HG02678 (cell line): ENCODE measurements around the gene EMP1.
A peak's percentile ranks its signal among the peaks of the same experiment; 100 is the strongest.

Experiments used
- ATAC-seq: cut with Tn5 transposase; IDR thresholded peaks from one replicate; pipeline ENCODE4 v1.9.1; 2021; ENCODE audit warnings: mild to moderate bottlenecking, moderate library complexity; ENCODE audit not compliant: unreplicated experiment

The EMP1 gene

GRCh38 chr12:13196130-13196921 lies at the start of gene EMP1:
Gene EMP1, plus strand, starts transcription at chr12:13196726. Its CDS starts 14,785 bp downstream, at chr12:13211511.
- ATAC-seq: peak; percentile 89

- ATAC-seq: no peak
Observed at GRCh38 chr12:13147688-13148484, 48.6 kb upstream of the EMP1 start.

DNA sequence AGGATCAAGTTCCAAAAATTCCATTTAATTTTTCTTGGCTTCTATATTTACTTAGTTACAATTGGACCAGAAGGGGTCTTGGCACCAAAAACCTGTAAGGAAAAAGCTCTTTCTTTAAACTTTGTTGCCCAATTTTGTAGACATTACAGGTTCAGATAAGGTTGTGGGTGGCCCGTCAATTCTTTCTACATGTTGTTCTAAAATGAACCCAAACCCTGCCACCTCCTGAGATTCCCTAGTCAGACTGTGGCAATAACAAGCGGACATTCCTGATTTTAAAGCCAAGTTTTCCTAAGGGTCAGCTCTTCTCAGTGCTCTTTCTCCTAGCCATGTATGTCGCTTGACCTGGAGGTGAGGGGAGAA lies 48.1 kb upstream of the EMP1 start:
- no peak for ATAC-seq

- ATAC-seq: no peak
Observed at GRCh38 chr12:13149411-13149810, 47.1 kb upstream of the EMP1 start.

DNA sequence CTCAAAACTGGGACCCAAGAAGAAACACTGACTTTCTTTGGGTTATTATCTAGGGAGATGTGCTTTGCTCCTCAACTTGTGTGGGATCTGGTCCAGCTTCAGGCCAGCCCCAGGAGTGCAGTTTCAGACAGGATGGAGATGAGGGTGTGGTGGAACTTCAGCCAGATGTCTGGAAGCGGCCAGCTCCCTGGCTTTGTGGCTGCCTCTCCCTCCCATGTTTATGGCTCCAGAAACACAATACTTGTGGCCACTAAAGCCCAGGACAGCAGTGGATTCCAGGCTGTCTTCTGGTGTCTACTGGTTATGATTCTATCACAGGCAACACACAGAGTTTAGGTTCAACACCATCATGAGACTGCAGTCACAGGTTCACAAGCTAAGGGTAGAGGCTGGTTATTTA lies 44.2 kb upstream of the EMP1 start:
- ATAC-seq: no peak

GRCh38 chr12:13152756-13153155 lies 43.8 kb upstream of the EMP1 start:
- ATAC-seq: no peak

GRCh38 chr12:13153180-13153579 lies 43.3 kb upstream of the EMP1 start:
- ATAC-seq: no peak

DNA sequence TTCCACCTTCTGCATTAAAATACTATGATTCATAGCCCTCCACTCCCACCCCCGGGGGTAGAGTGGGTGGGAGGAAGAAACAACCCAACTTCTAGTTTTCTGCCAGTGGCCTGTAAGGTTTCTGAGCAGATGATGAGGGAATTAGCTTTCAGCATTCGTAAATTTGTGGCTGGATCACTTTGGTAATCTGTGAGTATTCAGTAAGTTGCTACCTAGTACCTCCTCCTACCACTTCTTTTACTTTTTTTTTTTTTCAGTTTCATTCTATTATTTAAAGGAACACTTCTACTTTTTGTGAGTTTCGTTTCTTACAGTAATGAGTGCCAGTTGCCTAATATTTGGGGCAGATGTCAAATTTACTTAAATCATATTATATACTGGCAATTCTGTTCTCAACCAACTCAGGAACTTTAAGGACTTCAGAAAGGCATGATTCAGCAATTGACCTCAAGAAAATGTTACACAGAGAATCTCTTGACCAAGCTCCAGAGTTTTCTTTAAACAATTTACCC lies 42.4 kb upstream of the EMP1 start:
- no peak for ATAC-seq

- no peak for ATAC-seq
Observed at GRCh38 chr12:13154831-13155230, 41.7 kb upstream of the EMP1 start.

DNA sequence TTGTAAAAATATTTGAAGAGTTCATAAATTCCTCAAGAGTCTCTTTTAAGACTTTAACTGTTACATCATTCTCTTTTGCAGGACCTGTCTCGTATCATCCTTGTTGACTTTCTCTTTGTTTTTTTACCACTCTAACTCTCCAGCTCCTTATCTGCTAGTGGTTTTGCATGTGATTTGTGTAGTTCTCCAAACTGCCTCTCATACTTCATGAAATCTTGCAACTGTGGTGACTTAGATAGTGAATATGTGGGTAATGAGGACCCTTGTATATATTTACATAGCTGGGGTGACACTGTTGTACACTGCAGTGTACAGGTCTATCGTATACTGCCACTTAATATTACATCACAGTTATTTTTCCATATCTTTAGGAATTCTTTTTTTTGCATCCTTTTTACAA lies 40.2 kb upstream of the EMP1 start:
- ATAC-seq: no peak

DNA sequence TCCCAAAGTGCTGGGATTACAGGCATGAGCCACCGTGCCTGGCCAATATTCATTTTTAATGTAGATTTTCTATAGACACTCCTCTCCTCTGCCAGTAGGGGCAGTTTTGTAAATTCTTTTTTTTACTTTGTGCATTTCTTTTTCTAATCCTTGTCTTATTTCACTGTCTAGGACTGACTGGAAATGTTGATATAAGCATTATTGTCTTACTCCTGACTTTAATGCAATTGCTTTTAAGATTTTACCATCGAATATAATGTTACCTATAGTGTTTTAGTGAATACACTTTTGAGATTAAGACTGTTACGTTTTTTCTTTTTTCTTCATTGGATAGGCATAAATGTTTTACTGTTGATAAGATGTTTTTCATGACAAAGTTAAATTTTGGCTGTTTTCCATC lies 35.4 kb upstream of the EMP1 start:
- no peak for ATAC-seq

DNA sequence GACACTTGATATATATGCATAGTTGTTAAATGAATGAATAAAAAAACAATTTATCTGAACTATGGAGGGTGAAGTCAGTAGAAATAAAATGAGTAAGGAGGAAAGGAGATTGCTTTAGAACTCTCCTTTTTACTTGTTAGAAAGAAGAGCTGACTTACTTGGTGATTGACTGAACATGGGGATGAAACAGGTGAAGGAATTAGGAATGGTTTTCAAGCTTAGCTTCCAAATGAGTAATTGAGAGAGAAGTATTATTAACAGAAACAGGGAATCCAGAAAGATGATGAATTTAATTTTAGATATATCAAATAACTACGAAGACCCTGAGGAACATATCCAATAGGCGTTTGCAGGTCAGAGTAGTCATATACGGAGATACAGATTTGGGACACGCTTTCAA lies 33.6 kb upstream of the EMP1 start:
- ATAC-seq: no peak

DNA sequence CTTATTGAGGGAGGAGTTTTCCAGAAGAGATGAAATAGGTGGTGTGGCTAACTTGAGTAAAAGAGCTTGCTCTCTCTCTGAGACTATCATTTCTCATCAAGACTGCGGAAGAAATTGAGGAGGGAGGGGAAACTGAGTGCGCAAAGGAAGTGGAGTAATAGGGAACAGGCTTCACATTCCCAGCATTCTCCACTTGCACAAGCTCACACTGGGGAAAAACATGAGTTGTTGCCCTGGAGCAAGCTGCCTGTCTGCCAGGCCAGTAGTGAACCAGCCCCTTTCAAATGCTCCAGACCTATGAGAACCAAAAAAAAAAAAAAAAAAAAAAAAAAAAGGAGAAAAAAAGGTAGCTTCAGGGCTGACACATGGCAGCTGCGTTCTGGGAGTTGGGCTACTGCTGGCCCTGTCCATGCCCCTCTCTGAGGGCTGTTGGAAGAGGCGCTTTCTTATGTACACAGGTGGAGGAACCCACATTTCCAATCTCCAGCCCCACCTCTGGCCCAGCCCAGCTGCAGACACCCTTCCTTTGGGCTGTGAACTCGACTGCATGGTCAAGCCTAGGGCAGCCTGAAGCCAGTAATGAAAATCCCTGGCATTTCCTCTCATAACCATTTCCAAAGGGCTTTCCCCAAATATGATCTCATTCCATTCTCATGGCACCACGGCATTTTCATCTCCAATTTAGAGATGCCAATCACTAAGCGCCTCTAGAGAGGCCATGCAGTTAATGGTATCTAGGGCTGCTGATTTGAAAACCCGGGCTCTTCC lies 32.5 kb upstream of the EMP1 start:
- no peak for ATAC-seq

DNA sequence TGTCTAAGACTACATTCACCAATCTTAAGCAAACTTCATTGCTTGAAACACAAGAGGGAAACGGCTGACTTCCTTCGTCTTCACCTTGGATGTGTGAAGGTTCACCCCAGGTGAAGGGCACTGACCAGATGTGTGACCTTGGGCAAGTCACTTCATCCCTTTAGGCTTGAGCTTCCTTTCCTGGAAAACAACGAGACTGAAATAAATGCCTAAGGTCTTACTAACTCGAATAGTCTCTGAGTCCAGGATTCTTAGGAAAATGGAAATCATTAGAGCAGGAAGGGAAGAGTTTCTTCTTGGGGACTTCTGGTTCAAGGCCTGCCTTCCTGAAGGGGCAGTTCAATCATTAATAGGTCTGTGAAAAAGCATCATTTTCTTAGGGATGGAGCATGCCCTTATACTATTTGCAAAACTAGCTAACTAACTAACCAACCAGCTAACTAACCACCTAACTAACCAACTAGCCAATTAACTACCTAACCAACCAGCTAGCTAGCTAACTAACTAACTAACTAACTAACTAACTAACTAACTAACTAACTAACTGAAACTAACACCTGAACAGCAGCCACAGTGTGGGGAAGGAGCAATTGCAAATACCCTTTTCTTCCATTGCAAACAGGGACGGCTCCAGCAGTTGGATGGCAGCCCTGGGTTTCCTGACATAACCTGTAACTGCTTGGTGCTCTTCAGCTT lies 31.5 kb upstream of the EMP1 start:
- ATAC-seq: no peak

DNA sequence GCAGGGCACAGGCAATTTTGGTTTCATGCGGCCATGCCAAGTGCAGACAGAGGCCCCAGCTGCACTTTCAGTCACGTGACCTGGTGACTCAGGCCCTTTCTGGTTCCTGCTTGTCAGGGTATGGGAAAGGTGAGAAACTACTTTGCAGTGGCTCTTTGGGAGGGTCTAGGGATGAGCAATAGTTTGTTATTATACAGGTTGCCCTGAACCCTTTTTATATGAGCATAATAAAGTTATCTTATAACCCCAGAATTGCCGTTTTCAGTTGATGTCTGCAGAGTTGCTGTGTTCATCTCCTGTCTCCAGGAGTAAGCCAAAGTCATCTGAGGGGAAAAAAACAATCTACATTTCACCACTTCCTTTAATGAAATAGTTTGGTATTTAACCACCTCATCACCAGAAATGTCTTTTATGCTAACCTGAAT lies 30.9 kb upstream of the EMP1 start:
- no peak for ATAC-seq

DNA sequence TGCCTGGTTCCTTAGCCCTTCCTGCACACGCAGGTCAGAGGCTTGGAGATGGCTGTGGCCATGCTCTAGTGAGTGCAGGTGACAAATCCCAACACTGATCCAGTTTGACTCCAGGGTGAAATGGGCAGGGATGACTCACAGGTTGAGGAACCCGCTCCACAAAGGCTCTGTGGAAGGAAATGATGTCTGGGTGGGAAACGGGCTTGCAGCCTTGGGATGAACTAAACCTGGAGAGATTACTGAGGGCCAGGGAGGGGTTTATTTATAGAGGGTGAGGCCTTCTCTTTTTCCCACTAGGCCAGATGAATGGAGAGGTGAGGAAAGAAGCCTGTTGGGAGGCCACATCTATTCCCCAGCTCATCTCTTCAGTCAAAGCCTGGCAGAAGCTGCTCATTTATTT lies 29.3 kb upstream of the EMP1 start:
- no peak for ATAC-seq

DNA sequence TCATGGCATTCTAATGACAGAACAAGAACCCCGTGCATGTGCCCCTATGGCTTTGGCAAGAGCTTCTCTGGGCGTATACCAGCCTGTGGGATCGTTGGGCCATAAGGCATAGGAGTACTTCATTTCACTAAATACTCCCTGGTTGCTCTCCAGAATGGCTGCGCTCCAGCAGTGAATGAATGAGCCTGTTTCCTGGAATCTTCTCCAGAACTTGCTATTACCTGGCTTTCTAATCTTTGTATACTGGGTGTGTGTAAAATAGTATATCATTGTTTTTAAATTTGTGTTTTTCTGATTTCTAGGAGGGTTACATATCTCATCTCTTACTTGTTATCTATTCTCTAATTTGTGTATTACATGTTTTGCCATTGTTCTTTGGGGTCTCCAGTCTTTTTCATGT lies 28.6 kb upstream of the EMP1 start:
- ATAC-seq: no peak

DNA sequence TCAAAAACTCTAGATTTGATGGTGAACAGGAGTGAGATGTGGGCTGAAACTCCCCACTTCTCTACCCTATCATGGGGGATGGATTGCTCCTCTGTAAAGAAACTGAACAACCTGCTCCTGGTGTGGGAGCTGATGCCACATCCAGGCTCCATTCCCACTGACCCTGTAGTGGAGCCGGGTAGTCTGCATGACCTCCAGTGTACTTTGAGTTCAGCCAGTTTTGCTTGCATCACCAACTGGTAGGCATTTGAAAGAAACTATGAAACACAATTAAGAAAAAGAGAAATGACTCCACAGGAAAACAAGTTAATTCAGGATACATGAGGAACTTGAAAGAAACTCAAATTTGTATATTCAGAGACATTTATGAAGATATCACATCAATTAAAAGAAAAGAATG lies 27.3 kb upstream of the EMP1 start:
- no peak for ATAC-seq

GRCh38 chr12:13170892-13171490 lies 25.5 kb upstream of the EMP1 start:
- ATAC-seq: no peak
